22Rv1 (cell line): ENCODE results near the gene HAS3.

Experiments
- CTCF ChIP-seq: fragments of 450-650 bp; IDR thresholded peaks from 2 replicates; pipeline ENCODE4 v1.5.1; 2017; ENCODE audit warnings: mild to moderate bottlenecking
- ZFX ChIP-seq: fragments of 450-650 bp; IDR thresholded peaks from 2 replicates; pipeline ENCODE4 v1.6.1; 2017; ENCODE audit warnings: antibody characterized with exemption, borderline replicate concordance

- TF ChIP-seq CTCF, result peak; percentile 89
- no peak for TF ChIP-seq ZFX
Observed at GRCh38 chr16:69150146-69150865, 44.9 kb downstream of the HAS3 start.
